UCSD-AML1 (cell line): ENCODE results near the gene MS4A13.
"Not testable (repeated sequence)": the region's sequence is repeated elsewhere in the genome, so short reads cannot be mapped to it uniquely, and the experiment has no call there.

Source experiments
- DNase-seq: peaks from one replicate; lab custom pipeline; 2025; ENCODE audit not compliant: unreplicated experiment; lab: John Stamatoyannopoulos, UW

The MS4A13 gene

DNA sequence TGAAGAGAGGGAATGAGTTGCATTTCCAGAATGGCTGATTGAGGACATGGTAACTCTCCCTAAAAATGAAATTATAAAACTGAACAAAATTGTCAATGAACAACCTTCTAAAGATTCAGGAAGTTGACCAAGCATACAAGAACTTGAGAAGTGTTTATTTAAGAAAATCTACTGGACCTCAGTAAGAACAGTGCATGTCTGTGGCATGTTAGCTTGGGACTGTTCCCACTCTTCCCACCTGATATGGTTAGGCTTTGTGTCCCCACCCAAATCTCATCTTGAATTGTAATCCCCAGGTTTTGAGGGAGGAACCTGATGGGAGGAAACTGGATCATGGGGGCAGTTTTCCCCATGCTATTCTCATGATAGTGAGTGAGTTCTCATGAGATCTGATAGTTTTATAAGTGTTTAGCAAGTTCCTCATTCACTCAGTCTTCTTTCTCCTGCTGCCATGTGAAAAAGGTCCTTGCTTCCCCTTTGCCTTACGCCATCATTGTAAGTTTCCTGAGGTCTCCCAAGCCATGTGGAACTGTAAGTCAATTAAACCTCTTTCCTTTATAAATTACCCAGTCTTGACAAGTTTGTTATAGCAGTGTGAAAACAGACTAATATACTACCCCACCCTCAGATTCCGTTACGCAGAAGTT, 15.4 kb downstream of the MS4A13 start:
- no peak for DNase-seq

DNA sequence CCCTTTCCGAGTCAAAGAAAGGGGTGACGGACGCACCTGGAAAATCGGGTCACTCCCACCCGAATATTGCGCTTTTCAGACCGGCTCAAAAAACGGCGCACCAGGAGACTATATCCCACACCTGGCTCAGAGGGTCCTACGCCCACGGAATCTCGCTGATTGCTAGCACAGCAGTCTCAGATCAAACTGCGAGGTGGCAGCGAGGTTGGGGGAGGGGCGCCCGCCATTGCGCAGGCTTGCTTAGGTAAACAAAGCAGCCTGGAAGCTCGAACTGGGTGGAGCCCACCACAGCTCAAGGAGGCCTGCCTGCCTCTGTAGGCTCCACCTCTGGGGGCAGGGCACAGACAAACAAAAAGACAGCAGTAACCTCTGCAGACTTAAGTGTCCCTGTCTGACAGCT, 17.2 kb downstream of the MS4A13 start:
- DNase-seq: not testable (repeated sequence)

DNA sequence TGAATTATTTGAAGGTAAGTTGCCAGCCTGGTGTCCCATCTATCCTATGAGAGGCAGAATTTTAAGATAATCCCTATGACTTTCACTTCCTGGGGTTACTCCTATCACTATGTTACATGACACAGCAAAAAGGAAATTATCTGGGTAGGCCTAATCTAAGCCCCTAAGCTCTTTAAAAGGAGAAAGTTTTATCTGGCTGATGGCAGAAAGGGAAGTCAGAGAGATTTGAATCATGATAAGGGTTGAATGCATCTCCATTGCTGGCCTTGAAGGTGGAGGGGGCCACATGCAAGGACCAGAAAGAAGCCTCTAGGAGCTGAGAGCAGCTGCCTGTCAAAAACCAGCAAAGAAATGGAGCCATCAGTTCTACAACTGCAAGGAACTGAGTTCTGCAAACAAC, 23.4 kb downstream of the MS4A13 start:
- DNase-seq: not testable (repeated sequence)

DNA sequence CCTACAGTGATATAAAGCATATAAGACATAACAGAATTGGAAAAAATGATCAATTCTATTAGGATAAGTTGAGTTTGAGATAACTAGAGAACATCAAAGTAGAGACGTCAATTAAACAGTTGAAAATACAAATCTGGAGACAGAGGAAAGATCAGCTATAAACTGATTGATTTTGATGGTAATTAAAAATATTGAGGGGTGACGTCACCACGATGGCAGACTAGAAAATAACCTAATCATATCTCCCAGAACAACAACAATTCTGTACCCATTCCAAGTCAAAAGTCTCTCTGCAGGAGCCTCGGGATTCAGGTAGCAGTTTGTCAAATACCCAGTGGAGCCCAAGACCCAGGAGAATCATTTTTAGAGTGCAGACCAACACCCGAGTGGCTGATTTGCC, 28.9 kb downstream of the MS4A13 start:
- no peak for DNase-seq

DNA sequence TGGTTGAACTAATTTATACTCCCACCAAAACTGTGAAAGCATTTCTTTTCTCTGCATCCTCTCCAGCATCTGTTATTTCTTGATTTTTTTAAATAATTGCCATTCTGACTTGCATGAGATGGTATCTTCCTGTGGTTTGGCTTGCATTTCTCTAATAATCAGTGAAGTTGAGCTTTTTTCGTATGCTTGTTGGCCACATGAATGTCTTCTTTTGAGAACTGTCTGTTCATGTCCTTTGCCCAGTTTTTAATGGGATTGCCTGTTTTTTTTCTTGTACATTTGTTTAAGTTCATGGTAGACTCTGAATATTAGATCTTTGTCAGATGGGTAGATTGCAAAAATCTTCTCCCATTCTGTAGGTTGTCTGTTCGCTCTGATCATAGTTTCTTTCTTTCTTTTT, 46.1 kb downstream of the MS4A13 start:
- no peak for DNase-seq

DNA sequence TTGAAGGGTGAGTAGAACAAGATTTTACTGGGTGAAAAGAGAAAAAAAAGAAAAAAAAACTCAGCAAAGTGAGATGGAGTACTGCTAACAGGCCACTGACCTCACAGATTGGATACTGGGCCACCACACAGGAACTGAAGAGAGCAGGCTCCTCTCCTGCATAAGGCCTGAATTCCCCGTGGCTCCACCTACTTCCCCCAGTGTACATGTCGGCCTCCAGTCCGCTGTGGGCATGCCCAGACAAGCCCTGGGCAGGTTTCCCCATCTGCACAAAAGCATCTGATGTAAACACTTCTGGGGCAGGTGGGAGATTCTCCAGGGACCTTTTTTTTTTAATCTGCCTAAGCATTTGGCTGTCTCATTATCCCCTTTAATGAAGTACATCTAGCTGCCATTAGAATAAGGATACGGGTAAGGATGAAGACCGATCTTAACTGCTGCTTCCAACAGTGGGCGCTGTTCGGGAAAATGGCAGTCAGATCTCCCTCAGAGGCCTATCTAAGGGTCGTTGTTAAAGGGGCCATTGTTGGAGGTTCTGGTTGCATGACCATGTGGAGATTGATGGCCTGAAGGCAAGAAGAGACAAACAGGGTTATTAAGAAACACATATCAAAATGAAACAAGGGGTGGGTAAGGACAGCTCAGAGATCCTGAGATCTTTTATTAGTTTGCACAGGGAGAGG, 48.5 kb downstream of the MS4A13 start:
- peak; percentile 31 for DNase-seq

DNA sequence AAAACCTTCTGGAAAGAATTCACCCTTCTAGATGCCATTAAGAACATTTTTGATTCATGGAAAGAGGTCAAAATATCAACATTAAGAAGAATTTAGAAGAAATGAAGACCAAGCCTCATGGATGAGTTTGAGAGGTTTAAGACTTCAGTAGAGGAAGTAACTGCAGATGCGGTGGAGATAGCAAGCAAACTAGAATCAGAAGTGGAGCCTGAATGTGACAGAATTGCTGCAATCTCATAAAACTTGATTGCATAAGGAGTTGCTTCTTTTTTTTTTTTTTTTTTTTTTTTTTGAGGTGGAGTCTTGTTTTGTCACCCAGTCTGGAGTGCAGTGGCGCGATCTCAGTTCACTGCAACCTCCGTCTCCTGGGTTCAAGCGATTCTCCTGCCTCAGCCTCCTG, 51.6 kb downstream of the MS4A13 start:
- DNase-seq: no peak

DNA sequence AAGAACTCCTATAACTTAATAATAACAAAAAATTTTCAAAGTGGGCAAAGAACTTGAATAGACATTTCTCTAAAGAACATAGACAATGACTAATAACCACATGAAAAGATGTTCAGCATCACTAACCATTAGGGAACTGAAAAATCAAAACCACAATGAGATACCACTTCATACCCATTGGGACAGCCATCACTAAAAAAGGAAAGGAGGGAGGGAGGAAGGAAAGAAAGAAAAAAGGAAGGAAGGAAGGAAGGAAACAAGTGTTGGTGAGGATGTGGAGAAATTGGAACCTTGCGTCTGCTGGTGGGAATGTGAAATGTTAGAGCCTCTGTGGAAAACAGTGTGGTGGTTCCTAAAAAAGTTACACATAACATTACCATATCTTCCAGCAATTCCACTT, 55.8 kb downstream of the MS4A13 start:
- no peak for DNase-seq

DNA sequence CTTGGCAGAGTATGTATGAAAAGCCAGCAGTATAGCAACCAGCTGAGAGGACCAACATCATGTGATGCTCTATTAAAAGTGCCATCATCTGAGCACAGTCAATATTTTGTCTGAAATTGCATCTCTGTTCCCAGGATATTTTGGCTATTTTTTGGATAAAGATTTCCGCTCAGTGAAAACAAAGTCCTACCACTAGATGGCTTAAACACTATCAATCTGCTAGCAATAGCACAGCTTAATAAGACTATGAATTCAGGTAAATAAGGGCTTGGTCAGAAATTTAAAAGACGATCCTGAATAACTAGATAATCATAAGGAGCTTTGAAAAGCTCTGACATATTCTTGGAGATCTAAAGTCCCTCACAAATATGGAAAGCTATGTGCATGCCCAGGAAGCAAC, 74.4 kb downstream of the MS4A13 start:
- DNase-seq: no peak
